Neutrophil (primary cell): ENCODE data around the gene EVL.

Experiments used
- H3K27ac ChIP-seq: fragments of 200-600 bp; sonication (generic); 2 replicates; pipeline ENCODE4 v1.5.1; 2016; ENCODE audit warnings: mild to moderate bottlenecking, moderate library complexity
- H3K27me3 ChIP-seq: fragments of 200-600 bp; sonication (generic); 2 replicates; pipeline ENCODE4 v1.6.0; 2016; ENCODE audit warnings: mild to moderate bottlenecking
- H3K36me3 ChIP-seq: fragments of 200-600 bp; sonication (generic); 2 replicates; pipeline ENCODE4 v1.5.1; 2017
- H3K4me1 ChIP-seq, 2 experiments: fragments of 200-600 bp in 1 of 2; sonication (generic) in 1 of 2; 1 replicate in 1 of 2; 2 replicates in 1 of 2; pipeline versions ENCODE4 v1.5.1 to v1.6.1; 2013 to 2016; ENCODE audit warnings: low read depth in 1 of 2, low read length in 1 of 2, mild to moderate bottlenecking in 1 of 2, moderate library complexity in 1 of 2; ENCODE audit not compliant: control insufficient read depth in 1 of 2, insufficient read depth in 1 of 2
- H3K4me3 ChIP-seq, 2 experiments: fragments of 200-600 bp in 1 of 2; sonication (generic) in 1 of 2; 1 replicate in 1 of 2; 2 replicates in 1 of 2; pipeline ENCODE4 v1.5.1; 2013 to 2016; ENCODE audit warnings: low read depth in 1 of 2, low read length in 1 of 2, mild to moderate bottlenecking in 1 of 2, moderate library complexity in 1 of 2
- H3K9me3 ChIP-seq: fragments of 200-600 bp; sonication (generic); 2 replicates; pipeline ENCODE4 v1.5.1; 2016
- TF ChIP-seq, protein P1 (sequence below): fragments of 200-600 bp; sonication (generic); IDR thresholded peaks from 2 replicates; pipeline ENCODE4 v1.5.1; 2016; ENCODE audit warnings: antibody characterized with exemption

EVL gene

DNA sequence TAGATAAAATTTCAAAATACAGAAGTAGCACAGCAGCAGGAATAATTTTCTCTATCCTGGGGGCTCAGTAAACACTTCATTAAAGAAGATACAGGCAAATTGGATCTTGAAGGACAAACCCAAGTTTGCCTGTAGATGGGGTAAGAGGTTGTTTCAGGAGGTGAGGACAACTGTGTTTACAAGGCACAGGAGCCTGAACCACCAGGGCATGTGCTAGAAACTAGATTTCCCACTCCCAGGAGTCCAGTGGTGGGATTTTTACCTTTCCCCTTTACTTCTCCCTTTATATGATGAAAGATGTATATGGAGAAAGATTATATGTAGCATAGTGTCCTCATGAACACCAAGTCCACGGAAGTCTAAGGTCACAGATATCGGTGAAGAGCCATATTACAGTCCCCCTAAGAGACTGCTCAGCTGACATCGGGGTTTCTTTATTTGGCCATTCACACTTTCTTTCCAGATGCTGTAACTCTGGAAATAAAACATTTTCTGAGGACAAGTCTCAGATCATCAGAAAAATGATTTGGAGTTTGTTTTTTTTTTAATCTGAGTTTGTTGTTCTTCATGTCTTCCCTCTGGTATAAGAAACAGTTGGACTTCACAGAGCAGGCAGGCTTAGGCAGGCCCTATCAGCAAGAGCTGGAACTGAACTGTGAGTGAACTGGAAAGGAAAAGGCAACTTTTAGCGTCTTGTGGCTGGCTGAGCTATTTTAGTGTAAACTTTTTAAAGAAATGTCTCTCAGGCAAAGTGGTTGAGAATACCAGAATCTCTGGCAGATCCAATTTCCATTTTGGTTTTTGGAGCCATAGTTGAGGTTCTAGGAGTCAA lies 8.0 kb upstream of the EVL start:
- Histone ChIP-seq H3K27ac (no peak overlapping the region), H3K4me1 (peaks cover 8 to 10% of the 10 kb centered on the region in 2 experiments), H3K27me3 (no peaks in the 10 kb centered on the region), H3K4me3 (no peak overlapping the region), H3K9me3 (no peaks in the 10 kb centered on the region), H3K36me3 (no peaks in the 10 kb centered on the region)
- TF ChIP-seq, protein P1, sequence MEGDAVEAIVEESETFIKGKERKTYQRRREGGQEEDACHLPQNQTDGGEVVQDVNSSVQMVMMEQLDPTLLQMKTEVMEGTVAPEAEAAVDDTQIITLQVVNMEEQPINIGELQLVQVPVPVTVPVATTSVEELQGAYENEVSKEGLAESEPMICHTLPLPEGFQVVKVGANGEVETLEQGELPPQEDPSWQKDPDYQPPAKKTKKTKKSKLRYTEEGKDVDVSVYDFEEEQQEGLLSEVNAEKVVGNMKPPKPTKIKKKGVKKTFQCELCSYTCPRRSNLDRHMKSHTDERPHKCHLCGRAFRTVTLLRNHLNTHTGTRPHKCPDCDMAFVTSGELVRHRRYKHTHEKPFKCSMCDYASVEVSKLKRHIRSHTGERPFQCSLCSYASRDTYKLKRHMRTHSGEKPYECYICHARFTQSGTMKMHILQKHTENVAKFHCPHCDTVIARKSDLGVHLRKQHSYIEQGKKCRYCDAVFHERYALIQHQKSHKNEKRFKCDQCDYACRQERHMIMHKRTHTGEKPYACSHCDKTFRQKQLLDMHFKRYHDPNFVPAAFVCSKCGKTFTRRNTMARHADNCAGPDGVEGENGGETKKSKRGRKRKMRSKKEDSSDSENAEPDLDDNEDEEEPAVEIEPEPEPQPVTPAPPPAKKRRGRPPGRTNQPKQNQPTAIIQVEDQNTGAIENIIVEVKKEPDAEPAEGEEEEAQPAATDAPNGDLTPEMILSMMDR, result no peak

GRCh38 chr14:100058777-100059437 lies 6.3 kb upstream of the EVL start:
- no peak overlapping the region for H3K27ac ChIP-seq
- no peaks in the 10 kb centered on the region for H3K9me3 ChIP-seq
- no peaks in the 10 kb centered on the region for H3K36me3 ChIP-seq
- no peaks in the 10 kb centered on the region for H3K27me3 ChIP-seq
- H3K4me3 ChIP-seq, result no peak overlapping the region
- peaks cover 8 to 10% of the 10 kb centered on the region in 2 experiments for H3K4me1 ChIP-seq
- TF ChIP-seq, protein P1, result no peak

DNA sequence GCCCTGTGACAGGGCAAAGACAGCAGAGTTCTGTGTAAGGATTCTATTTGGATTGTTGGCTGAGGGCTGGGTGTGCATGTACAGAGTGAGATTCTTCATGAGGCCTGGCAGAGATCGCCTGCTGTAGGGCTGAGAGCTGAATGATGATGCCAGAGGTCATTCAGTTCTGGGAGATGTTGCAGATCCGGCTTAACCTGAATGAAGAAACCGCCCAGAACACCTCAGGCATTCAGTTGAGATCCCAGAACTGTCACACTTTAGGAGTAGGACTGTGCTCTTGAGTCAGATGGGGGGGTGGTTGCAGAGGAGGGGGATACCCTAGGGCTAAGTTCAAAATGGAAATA lies 5.8 kb upstream of the EVL start:
- Histone ChIP-seq H3K4me1 (peaks cover 10 to 14% of the 10 kb centered on the region in 2 experiments), H3K4me3 (no peak overlapping the region), H3K36me3 (no peaks in the 10 kb centered on the region), H3K27me3 (no peaks in the 10 kb centered on the region), H3K9me3 (no peaks in the 10 kb centered on the region), H3K27ac (no peak overlapping the region)
- TF ChIP-seq, protein P1, result no peak

GRCh38 chr14:100060760-100061159 lies 4.5 kb upstream of the EVL start:
- H3K4me1 ChIP-seq, result peaks cover 23 to 27% of the 10 kb centered on the region in 2 experiments
- H3K9me3 ChIP-seq, result no peaks in the 10 kb centered on the region
- no peak overlapping the region for H3K27ac ChIP-seq
- no peak overlapping the region for H3K4me3 ChIP-seq
- no peaks in the 10 kb centered on the region for H3K27me3 ChIP-seq
- TF ChIP-seq, protein P1, result no peak
- no peaks in the 10 kb centered on the region for H3K36me3 ChIP-seq

- H3K4me3 ChIP-seq, result no peak overlapping the region
- H3K9me3 ChIP-seq, result no peaks in the 10 kb centered on the region
- TF ChIP-seq, protein P1, result no peak
- no peaks in the 10 kb centered on the region for H3K27me3 ChIP-seq
- H3K27ac ChIP-seq, result no peak overlapping the region
- H3K36me3 ChIP-seq, result no peaks in the 10 kb centered on the region
- peaks cover 41 to 46% of the 10 kb centered on the region in 2 experiments for H3K4me1 ChIP-seq
These were observed 2.6 kb upstream of the EVL start for GRCh38 chr14:100062590-100062989.
